Ureter (tissue), 1 donor: ENCODE data around the gene EGFLAM. TPM values are rescaled to one million over a fixed set of nuclear protein-coding genes. Genes with fewer than 3 reads are reported as not detected.
"Not testable (repeated sequence)": the region's sequence is repeated elsewhere in the genome, so short reads cannot be mapped to it uniquely, and the experiment has no call there.

Experiments used
- DNase-seq: peaks from one replicate; pipeline ENCODE4 v3.0.0-alpha.2; 2020; ENCODE audit warnings: low spot score
- total RNA-seq: library from RNA; stranded (reverse); gene quantifications from one replicate; pipeline ENCODE4 v1.2.4, GENCODE V29; 2023
- donor health status: DM: yes; HTN: yes; CAD: no.

EGFLAM gene
- total RNA-seq, 1 donor from 2014 or later = 3.7 TPM

DNA sequence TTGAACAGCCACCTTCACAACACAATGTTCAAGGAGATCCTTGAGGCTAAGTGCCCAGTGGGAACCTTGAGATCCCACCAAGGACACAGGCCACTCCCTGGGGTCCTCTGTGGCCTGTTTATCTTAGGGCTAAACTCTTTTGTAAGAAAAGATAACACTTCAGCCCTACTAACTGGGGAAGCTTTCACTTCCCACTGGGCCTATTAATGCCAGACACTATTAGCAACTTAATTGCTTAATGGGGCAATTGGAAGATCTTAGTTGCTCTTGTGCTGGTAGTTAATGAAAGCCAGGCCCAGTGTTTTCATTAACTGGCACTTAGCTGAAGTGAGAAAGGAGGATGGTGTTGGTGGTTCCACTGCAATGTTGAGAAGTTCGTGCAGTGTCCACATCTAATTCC is 117.1 kb downstream of the EGFLAM start:
- no peak for DNase-seq

DNA sequence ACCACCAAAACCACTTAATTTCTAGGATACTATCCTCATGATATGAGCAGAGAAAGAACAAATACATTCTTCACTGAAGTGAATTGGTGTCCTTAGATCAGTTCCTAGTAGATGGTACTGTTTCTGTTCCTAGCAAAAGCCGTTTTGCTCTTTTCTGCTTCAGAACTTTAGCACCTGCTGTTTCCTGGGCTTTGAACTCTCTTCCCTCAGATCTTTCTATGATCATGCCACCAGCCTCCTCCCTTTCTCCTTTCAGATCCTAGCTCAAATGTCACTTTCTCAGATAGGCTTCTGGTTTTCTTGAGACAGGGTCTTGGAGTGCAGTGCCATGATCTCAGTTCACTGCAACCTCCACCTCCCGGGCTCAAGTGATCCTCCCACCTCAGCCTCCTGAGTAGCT is 118.0 kb downstream of the EGFLAM start:
- DNase-seq = no peak

DNA sequence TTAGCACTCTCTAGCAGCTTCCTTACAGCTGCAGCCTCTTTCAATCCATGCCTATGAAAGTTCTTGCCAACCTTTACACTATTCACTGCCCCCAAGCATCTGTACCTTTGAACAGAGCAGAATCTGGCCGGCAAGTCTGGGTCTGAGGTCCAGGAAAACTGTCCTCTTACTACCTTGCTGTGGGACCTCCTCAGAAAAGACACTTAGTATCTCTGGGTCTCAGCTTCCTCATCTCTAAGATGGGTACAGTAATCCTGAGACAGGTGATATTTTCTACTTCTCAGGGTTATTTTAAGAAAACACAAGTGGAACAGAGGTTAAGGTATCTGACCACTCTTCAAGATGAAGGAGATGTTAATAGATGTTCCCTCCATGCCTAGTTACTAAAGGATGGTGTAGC is 120.2 kb downstream of the EGFLAM start:
- no peak for DNase-seq

DNA sequence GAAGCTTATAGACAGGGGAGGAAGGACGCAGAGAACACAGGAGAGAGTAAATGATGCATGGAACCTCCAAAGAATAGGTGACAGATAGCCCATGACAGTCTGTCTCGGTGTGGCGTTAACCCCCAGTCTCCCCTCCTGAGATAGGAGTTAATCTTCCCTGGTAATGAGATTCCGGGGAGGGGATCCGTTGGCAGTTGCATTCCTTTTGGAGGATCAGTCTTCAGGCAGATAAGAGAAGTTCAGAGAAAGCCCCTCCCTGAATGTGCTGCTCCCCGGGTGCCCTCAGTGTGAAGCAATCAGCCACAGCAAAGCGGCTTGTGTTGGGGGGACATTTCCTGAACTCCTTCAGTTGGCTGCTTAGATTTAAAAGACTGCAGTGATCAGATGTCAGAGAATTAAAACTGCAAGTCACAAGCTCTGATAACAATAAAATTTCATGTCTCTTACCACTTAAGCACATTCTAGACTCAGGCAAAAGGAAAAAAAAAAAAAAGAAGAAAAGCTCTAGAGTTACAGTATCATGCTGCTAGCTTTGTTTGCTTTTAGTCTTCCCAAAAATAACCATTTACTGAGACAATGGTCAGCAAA is 121.1 kb downstream of the EGFLAM start:
- DNase-seq = no peak

DNA sequence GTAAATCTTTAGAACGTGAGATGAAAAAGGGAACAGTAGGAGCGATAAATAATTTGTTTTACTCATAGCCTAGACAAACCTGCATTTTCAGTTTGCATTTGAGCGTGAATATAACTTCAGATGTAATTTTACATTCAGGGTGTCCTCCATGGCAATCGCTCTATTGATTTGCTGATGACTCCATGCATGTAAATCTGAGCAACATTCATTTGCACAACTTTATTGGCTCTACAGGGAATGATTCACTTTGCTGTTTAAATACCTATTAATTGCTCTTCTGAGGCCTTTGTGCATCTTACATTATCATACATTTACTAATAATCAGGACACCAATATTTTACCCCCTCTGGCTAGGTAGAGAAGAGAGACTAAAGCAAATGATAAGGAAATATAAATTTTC is 122.2 kb downstream of the EGFLAM start:
- no peak for DNase-seq

DNA sequence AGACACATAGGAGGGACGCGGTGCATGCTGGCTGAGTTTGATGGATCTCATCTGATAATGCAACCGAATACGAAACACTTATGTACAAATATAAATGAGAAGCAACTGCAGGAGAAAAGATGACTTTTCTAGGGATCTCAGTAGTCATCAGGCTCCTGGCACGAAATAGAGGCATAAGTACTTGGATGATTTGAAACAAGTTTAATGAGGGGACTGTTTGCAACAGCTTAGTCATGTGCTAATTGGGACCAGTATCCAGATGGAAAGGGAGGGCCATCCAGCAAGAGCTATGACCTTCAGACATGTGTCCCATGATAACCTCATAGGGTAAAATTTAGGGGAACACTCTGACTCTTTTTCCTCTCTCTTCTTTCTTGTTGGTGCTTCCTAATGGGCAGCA is 123.0 kb downstream of the EGFLAM start:
- no peak for DNase-seq

DNA sequence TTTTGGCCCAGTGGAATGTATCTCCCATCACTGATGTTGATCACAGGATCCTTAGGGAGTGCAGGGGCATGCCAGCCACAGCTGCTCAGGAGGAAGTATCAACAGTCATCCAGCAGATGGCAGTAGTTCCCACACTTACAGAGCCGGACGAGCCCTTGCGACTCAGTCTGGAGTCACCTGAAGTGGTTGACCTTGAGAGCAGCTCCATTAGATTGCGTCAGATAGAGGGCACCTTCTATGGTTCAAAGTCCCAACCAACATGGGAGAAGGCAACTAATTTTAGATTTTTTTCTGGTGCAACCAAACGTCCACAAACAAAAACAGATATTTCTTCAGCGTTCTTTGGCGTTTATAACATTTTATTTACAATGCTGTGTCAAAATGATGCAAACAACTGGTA is 124.5 kb downstream of the EGFLAM start:
- peak; percentile 69 for DNase-seq

DNA sequence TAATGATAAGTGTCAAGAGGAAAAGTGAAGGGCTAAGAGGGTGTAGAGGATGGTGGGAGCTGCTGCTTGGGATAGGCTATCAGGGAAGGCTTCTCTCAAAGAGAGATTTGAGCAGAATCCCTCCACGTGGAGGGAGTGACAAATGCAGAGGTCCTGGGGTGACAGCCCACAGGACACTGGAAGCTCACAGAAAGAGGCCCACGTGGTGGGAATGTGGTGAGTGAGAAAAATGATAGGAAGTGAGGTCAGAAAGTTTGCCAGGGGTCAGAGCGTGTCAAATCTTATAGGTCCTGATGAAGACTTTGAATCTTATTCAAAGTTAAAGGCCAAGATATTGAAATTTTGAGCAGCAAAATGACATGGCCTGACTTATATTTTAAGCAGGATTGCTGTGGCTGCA is 125.3 kb downstream of the EGFLAM start:
- DNase-seq = no peak

DNA sequence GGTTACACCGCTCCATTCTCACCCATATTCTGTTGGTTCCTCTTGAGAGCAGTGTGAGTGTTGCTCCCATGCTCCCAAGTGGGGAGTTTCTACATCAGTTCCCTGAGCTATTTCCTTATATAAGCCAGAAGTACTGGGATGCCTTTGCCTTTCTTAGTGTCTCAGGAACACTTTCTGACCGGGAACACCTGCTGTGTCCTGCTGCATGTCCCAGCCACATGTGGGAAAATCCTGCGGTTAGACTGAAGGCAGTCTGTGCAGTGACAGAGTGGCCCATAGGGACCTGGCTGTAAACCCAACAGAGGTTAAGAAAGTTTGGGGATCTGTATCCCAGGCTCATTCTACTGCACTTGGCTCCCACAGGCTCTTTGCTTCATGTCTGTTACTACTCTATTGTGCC is 126.0 kb downstream of the EGFLAM start:
- DNase-seq = no peak

DNA sequence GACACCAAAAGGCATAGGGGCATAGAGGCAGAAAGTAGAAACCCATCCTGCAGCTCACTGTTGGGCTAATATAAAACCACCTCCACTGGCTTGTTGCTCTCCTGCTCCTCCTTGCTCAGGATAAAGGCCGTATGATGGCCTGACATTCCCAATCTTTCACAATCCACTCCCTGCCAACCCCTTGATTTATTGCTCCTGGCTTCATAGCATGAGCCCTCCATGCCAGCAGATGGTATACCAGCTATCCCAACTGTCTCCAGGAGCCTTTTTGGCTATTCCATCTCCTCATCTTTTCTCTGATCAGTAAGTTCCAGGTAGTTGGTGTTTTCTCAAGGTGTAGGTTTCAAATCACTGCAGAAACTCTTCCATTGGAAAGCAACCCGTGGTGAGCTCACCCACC is 128.8 kb downstream of the EGFLAM start:
- no peak for DNase-seq

DNA sequence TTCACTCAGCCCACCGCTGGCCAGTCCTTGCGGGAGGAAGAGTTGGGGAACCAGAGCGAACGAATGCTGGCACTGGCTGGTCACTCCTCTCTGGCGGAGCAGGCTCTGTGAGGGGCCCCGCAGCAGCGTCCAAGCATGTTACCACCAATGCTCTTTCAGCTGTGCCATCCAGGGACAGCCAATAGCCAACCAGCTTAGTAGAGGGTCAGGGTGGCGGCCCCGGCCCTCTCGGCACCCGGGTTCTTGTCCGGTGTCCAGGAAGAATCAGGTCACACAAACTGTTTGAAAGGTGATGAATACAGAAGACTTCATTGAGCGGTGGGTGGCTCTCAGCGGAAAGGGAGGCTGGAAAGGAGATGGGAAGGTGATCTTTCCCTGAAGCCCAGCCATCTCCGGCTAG is 135.3 kb downstream of the EGFLAM start:
- no peak for DNase-seq

DNA sequence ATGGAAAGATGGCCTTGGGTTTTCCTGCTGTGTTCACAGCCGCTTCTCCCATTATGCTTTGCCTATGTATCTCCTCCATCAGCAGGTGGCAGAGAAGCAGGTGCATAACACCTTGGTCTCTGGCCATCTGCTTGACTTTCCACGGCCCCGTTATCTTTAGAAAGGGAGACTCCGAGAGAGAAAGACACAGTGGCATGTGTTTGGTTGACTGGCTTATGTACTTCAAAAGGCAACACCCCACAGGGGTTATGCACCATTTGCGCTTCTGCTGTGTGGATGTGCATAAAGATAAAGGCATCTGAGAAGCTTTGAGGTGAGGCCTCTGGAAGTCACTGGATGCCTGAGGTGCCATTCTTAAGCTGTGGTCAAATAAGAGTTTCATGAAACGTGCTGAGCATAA is 138.4 kb downstream of the EGFLAM start:
- no peak for DNase-seq

DNA sequence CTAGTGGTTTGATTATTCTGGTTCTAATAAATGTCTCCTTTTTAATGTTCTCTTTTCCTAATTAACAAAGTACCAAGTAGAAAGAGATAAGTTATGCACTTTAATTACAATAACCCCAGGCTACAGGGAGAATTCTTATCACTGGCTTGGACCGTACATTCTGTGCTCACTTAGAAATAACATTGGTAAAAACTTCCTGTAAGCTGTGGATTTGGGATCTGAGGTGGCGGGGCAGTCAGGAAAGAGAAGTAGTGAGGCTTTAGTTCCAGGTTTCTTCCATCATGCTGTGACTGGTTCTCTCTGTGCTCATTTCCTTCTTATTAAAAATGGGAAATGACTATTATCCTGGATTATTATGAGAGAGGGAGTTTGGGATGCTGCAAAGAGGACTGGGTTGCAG is 142.0 kb downstream of the EGFLAM start:
- no peak for DNase-seq

DNA sequence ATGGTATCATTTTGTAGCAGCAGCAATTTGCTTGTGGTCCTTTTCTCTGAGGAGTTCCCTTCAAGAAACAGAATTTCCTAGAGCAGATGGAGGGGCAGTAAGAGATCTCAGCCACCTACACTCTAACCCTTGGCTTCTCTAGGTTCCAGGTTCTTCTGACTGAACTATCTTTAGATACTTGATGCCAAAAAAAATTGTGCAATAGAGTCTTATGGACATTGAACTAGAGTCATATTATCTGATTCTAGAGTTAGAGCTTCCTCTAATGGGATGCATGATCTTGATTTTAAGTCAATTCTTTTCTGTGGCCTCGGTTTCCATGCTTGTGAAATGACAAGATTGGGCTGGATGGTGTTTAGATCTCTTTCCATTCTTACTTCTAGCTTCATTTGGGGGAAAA is 142.8 kb downstream of the EGFLAM start:
- DNase-seq = no peak

DNA sequence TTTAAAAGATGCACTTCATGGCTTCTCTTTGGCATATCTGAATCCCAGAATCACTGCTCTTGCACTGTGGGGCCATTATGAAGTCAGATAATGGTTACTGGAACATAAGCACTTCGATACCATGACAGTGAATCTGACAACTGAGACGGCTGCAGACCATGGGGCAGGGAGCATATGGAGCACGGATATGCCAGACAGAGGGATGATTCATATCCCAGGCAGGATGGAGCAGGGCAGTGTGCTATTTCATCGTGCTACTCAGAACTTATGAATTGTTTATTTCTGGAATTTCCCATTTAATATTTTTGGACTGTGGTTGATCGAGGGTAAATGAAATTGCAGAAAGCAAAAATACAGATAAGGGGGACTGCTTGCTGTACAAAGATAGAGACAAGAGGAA is 145.0 kb downstream of the EGFLAM start:
- DNase-seq = no peak

DNA sequence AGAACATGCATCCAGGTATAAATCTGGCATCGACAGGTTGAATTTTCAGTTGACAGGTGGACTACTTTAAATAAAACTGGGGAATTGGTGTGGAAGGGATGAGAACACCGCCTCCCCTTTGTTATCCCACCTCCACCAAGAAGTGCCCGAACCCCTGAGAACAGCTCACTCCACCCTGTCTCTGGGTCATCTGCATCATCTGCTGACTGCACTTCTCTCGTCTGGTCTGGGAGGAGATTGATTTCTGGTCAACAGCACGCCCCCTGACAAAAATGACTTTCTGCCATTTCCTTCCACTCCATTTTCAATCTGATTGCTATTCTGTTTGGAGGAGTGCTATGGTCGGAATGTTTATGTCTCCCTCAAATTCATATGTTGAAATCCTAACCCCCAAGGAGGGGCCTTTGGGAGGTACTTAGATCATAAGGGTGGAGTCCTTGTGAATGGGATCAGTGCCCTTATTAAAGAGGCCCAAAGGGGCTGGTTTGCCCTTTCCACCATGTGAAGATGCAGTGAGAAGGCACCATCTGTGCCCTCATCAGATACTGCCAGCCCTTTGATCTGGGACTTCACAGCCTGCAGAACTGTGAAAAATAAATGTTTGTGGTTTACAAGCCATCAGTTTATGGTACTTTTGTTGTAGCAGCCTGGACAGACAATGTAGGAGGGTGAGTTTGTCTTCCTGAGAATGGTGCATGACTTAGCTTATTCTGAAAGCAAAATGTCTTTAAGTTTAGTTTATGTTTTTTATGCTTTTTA is 145.7 kb downstream of the EGFLAM start:
- DNase-seq = no peak

DNA sequence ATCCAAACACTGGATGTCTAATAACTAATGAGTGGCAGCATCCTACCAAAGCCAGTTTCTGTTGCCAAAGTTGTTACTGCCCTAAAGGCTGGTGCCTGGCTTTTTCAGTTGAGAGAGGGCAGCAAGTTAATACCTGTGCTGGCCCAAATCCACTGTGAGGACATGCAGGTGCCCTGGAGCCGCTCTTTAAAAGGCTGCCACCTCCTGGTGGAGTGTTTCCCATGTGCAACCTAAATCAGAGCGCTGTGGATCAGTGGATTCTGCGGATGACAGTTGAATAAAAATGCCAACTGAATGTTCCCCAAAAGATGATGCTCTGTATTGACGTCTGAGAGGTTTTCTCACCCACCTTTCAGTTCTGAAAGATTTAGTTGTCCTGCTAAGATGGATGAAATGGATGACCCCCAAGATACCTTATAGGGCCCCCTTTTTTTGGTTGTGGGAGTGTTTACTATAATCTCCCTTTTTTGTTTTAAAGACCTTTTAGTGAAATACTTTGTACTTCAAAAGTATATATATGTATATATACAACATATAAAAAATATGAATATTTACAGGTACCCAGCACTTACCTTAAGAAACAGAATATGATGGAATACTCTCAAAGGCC is 146.4 kb downstream of the EGFLAM start:
- no peak for DNase-seq

DNA sequence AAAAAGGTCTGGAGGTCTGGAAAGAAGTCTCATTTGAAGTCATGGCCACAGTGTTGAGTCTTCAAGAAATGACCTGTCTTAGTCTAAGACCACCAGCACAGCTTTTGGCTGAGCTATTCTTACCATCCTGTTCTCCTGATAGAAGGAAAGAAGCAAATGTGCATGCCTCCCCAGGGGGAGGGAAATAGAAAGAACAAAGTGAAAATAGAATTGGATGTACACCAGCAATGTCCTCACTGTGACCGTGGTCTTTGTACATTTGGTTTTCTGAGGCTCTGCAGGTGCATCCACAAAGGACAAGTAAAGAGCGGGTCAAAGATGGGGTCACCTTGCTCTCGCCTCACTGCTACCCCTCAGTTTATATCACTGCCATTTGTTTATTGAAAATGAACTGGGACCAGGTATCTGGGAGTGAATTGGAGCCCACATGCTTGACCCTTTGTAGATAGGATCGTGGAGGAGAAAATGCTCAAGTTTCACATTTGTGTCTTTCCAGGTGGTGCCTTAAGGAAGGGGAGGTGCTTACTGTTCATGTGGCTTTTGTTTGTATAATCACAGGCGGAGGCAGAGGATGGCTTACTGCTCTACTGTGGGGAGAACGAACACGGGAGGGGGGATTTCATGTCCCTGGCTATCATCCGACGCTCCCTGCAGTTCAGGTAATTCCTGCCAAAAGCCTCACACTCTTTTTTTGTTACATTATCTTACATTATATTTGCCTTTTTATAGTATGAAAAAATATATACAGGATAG is 150.3 kb downstream of the EGFLAM start:
- DNase-seq = no peak

DNA sequence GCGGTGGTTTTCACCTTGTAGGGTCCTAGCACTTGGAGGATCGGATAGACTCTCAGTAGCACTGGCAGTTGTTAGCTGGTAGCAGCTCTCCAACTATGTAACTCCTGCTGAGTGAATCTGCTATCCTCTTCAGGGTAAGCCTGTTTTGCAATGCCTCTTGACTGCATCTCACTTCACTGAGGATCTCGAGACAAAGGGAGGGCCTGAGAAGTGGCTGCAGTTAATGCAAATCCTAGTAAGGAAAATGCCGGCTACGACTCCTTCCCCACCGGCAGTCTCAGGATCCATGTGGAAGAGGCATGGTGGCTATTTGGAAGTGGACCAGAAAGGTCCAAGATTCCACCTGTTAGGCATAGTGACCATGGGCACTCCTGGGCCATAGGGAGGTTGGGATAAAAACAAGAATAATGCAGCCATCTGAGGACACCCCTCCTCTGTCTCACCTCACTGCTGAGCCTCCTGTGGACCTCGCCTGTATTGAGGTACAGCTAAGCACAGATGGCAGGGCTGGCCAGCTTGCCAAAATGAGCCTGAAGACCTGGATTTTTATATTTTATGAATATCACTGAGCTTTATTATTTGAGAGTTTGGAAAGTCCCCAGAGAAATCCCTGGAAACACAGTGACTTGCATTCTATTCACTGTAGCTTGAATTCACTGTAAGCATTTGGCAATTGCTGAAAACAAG is 152.1 kb downstream of the EGFLAM start:
- DNase-seq = no peak

DNA sequence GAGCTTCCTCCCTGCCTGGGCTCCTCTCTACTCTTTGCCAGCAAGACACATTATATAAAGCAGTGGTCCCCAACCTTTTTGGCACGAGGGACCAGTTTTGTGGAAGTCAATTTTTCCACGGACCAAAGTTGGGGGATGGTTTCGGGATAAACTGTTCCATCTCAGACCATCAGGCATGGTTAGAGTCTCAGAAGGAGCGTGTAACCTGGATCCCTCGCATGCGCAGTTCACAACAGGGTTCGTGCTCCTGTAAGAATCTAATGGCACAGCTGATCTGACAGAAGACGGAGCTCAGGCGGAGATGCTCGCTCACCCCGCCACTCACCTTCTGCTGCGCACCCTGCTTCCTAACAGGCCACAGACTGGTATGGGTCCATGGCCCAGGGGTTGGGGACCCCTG is 155.3 kb downstream of the EGFLAM start:
- DNase-seq = no peak

DNA sequence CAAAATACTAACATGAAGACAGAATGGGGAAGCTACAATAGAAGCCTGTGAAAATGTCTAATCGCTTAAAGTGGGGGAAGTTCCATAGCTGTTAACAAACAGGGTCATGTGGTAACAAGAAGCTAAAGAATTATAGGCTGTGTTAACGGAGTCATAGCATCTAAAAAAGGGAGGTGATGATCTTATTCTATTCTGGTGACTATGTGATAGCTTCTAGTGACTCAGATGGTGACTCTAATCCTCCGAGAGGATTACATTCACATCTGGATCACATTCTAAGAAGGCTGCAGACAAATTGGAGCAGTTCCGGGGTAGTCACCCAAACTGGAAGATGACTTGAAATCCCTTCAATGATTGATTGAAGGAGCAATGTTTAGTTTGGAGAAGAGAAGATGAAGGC is 156.0 kb downstream of the EGFLAM start:
- DNase-seq = no peak

DNA sequence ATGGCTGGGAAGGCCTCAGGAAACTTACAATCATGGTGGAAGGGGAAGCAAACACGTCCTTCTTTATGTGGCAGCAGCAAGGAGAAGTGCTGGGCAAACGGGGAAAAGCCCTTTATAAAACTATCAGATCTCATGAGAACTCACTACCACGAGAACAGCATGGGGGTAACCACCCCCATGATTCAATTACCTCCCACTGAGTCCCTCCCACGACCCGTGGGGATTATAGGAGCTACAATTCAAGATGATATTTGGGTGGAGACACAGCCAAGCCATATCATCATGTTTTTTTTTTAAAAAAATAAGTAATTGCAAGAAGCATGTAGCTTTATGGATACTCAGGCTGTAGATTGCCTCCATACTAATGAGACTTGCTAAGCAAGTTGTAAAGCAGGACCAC is 157.4 kb downstream of the EGFLAM start:
- DNase-seq = not testable (repeated sequence)
